Suppressor macrophage treated with lipopolysaccharide for 1 hour (primary cell): ENCODE data around the gene GDI2.
"Not testable (repeated sequence)": the region's sequence is repeated elsewhere in the genome, so short reads cannot be mapped to it uniquely, and the experiment has no call there.

ENCODE experiments used
- DNase-seq, 3 donors: peaks; one replicate each; pipeline ENCODE4 v3.0.0-alpha.2; 2020 to 2022

Gene GDI2

DNA sequence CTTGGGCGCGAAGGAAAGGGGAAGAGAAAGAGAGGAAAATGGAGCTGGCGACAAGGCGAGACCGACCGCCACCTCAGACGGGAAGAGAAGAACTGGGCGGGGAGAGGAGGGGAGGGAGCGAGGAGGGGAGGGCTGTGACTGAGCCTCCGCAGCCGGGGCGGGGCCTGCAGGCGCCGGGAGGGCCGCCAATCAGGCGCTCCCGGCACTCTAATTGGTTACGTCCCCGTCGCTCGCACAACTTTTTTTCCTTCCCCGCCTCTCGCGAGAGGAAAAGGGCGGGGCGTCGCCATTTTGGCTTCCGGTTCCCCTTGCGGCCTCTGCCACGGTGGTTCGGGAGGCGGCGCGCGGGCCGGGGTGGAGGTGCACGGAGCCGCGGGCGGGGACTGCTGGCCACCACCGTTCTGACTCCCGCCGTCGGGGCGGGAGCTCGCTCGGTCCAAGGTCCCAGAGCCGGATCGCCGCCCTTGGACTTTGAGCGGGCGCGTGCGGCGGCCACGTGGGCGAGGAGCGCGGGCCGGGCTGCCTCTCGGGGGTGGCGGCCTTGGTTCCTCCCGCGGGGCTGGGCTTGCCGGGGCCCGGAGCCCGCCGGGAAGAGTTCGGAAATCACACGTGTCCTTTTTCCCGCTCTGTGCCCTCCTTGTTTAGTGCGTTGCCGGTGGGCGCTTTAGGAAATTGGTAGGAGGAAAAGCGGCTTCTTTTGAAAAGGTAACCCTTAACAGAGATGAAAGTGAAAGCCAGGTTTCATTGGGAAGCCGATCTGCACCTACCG is at the start of gene GDI2:
GDI2 (minus strand) TSS at position 94 of the 769 bp plus-strand sequence. CDS start 176 bp downstream, outside the sequence.
- DNase-seq, result peak; percentile 99

DNA sequence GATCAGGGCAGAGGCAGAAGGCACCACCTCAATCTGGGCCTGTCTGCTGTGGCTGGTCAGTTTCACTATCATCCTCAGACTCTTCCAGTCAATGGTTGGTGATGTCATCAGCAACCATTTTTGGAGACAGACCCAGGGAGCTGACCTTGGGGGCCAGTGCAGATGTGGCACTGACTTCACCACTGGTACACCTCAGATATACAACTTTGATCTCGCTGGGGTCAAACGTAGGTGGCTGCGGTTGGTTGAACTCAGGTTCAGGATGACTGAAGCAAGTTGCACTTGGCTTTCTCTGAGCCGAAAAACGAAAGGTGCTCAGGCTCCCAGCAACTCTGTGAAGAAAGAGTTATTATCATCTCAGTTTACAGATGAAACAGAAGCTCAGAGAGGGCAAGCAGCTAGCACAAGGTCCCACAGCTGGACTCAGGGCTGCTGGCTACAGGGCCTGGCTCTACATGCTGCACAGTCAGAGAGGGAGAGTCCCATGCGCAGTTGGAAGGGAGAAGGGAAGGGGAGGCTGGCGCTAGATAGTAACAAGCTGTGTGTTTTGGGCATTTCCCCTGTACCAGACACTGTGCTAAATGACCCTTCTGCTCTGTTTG is 49.2 kb upstream of the GDI2 start:
- peak; percentile 48 to 77 (median 71) for DNase-seq

DNA sequence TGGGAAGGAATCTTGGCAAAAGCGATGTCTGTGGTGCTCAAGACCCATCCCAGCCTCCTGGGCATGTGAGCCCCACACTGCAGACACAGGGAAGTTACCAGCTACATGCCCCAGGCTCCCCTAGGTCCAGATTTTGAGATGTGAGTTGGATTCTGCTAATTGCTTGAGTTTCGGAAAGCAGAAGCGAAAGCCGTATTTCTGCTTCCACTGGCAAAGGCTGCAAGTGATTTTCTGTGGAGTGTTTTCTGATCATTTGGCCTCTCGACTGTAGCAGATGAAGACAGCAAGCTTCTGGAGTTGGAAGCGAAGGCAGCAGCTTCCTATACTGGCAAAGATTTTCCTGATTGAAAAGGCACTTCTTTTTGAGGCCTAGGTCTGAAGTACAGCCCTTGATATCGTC is 46.8 kb upstream of the GDI2 start:
- peak; percentile 27 to 45 (median 35) for DNase-seq

DNA sequence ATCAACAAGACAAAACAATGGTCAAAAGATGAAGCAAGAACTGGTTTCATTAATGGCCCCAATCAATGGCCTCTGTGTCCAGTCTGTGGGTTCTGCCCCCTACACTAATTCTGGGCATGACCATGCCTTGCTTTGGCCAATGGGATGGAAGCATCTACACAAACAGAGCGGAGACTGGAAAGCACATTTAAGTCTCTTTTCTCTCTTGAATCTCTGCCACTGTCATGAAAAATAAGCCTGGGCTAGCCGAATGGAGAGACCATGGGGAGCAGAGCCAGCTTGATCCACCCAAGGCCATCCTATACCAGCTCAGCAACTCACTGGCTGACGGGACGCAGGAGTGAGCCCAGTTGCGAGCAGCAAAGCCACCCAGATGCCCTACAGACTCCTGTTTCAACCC is 45.6 kb upstream of the GDI2 start:
- DNase-seq, result no peak

DNA sequence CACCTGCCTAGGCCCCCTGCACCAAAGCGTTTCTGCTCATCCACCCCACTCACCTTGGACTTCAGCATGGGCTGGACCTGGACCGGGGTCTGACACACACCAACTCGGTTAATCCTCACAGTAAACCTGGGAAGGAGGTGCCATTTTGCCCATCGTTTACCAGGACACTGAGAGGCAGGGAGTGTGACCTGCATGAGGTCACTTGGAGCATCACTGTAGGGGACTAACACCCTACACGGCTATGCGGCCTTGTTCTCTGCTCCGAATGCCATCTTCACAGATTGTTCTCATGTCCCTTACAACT is 43.4 kb upstream of the GDI2 start:
- no peak for DNase-seq

DNA sequence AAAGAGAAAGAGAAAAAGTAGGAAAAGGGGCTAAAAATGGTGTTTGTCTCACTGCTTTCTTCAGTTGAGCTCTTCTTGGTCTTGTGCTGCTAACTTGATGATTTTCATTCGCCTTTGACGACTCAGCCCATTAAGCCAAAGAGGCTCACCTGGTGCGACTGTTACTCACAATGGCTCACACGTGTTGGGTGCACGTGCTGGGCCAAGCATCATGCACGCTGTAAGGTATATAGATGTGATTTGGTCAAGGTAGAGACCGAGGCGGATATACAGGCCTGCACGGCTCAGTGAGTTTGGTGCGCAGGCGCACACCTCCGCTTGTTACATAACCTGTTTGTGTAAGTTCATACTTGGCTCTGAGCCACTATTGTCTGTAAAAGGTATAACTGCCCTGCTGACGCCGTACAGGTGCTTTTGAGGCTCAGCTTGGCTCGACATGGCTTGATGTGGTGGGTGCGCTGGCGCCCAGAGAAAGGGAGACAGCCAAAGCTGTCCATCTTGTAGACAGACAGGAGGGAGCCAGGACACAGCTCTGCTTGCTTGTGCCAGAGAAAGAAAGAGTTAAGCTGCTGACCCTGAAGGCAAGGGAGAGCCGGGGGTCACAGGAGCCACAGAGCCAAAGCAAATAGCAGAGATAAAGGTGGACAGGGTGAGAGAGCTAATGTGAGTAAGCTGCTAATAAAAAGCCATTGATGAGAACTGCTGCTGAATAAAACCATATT is 42.9 kb upstream of the GDI2 start:
- DNase-seq, result no peak

DNA sequence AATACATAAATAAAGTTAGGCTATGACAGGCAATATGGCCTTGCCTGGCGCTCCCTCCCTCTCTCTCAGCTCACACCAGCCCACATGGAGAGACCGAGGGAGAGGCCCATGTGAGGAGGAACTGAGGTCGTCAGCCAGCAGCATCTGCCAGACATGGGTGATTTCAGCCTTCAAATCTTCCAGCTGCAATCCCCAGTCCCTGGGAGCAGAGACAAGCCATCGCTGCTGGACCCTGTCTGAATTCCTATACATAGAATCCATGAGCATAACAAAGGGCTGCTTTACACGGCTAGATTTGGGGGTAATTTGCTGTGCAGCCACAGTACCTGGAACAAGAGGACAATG is 40.9 kb upstream of the GDI2 start:
- peak in 1 of 3 donors; percentile 43 for DNase-seq

DNA sequence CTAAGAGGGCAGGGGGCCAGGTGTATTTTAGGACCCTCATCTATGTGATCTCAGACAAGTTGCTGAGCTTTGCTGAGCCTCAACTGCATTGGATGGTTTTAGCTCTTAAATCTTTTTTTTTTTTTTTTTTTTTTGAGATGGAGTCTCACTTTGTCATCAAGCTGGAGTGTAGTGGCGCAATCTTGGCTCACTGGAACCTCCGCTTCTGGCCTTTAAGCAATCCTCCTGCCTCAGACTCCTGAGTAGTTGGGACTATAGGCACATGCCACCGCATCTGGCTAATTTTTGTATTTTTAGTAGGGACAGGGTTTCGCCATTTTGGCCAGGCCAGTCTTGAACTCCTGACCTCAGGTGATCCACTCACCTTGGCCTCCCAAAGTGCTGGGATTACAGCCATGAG is 33.4 kb upstream of the GDI2 start:
- DNase-seq, result peak; percentile 46 to 49 (median 47)

DNA sequence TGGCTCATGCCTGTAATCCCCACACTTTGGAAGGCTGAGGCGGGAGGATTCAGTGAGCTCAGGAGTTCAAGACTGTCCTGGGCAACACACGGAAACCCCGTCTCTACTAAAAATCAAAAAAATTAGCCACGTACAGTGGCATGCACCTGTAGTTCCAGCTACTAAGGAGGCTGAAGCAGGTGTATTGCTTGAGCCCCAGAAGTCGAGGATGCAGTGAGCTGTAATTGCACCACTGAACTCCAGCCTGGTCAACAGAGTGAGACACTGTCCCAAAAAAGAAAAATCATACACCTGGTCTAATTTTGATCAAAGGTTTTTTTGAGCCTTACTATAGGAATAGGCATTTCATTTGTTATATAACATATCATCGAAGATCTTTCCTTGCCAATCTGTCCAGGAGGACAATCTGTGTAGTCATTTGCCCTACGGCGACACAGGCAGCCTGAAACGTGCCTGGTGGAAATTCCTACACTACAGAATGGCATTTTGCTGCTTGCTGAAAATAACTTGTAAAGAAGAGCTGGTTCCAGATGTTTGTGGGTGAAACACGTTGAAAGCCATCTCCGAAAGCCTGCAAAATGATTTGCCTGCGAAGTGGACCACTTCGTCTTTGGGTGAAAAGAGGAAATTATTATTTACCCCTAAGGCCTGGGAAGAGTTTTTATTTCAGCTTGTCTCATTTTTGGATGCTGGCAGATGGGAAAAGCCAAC is 31.3 kb upstream of the GDI2 start:
- DNase-seq, result no peak

DNA sequence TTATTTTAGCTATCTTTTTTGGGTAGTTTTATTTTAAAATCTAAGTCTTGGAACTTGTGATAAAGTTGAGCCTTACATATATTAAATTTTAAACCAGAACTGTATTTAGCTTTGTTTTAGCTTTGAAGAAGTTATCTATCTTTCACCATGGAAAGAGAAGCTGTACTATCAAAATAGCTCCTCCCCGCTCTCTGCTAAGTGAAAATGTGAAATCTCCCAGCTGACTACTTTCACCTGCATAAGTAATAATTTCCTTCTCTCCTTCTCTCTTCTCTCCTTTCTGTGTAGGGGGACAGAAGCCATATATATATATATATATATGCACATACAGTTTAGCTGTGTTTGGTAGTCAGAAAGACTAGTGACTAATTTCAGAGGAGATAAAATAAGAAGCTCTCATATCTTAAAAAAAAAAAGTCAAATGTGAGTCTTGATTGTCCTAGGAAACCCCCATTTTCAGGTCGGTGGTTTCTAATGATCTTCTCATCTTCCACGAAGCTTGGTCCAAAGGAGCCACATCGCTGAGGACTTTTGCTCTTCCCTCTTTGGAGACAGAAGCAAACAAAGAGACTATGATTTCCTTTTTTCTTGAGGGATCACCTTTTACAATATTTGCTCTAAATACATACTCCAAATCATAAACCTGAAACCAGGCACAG is 30.6 kb upstream of the GDI2 start:
- DNase-seq, result no peak

DNA sequence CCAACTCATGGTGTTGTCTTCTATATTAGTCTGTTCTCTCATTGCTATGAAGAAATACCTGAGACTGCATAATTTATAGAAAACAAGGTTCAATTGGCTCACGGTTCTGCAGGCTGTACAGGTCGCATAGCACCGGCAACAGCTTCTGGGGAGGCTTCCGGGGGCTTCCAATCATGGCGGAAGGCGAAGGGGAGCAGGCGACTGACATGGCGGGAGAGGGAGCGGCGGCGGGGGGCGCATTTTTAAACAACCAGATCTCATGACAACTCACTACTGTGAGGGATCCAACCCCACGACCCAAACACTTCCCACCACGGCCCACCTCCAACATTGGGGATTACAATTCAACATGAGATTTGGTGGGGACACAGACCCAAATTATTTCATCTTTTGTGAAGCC is 28.7 kb upstream of the GDI2 start:
- DNase-seq, result no peak

DNA sequence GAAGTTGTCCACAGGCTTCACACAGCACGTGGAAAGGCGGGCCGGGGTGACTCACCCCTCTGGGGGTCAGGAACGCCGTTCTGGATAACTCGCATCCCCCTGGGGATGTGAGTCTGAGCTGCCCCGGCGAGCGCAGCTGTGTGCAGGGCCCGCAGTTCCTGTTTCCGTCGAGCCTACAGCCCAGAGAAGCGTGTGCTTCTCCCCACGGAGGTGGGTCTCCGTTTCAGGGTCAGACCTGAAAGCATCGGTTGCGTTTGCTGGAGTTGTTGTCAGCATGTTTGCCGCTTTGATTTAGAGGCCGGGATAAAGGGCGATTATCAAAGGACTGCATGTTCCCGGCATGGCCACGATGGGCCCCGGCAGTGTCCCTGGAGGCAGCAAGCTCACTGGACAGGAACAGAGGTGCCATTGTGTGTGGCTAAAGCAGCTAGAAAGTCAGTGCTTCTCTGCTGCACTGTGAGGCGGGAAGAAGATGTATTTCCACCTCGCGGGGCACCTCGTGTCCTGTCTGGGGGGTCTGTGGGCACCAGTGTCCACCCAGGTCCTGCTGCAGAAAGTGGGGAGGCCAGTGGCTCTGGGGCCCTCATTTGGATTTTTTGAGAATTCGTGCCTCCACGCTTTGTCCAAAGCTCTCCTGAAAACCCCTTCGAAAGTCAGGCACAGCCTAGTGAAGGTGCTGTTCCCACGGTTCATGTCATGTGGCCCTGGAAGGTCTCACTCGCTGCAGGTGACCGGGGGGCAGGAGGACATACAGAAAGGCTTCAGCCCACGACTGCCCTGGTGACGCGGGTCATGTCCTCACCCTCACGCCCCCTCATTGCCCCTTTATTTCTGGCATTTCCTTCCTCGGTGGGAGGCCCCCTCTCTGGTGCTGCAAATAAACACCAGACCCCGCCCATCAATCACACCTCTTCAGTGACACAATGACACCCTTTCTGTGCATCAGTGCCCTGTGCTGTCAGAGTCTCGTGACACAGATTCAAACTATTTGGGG is 27.4 kb upstream of the GDI2 start:
- DNase-seq, result peak; percentile 29 to 57 (median 47)

DNA sequence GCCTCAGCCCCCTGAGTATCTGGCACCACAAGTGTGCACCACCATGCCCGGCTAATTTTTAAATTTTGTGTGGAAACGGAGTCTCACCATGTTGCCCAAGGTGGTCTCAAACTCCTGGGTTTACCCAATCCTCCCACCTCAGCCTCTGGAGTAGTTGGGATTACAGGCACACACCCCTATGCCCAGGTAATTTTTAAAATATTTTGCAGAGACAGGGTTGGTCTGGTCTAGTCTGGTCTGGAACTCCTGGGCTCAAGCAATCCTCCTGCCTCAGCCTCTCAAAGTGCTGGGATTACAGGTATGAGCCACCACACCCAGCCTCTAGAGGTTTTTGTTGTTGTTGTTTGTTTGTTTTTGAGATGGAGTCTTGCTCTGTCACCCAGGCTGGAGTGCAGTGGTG is 22.9 kb upstream of the GDI2 start:
- not testable (repeated sequence) for DNase-seq

DNA sequence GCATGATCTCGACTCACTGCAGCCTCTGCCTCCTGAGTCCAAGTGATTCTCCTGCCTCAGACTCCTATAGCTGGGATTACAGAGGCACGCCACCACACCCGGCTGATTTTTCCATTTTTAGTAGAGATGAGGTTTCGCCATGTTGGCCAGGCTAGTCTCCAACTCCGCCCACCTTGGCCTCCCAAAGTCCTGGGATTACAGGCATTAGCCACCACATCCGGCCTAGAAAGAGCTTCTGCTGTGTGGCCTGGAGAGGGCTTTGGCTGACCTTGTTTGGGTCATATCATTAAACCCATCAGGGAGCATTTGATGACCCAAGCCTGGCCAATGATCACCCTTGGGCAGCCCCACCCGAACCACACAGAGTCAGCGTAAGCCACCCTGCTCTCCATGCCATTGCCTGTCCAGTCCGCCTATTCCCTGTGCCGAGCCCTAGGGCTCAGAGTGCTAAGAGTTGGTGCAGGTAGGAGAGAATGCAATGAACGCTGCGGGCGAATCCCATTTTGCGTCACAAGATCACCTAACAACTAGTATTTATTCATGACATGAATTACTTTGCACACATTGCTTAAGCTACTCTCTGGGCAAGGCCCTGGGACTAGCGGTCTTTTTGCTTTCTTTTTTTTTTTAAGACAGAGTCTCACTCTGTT is 22.3 kb upstream of the GDI2 start:
- no peak for DNase-seq

DNA sequence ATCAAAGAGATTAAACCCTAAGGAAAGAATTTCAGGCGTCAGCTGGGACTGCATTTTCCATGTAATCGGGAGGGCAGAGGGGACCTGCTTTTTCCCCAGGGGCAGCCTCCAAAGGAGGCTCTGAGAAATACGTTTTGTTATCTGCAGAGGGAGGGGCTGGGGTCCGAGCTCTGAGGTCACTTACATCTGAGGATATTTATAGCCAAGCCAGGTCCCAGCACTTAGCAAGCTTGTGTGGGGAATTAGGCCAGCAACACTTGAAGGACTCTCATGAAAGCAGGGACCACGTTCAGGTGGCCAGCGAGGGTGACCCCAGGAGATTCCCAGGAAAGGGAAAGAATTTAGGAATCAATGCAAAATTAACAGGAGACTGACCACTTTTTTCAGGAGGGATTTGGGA is 20.6 kb upstream of the GDI2 start:
- no peak for DNase-seq

DNA sequence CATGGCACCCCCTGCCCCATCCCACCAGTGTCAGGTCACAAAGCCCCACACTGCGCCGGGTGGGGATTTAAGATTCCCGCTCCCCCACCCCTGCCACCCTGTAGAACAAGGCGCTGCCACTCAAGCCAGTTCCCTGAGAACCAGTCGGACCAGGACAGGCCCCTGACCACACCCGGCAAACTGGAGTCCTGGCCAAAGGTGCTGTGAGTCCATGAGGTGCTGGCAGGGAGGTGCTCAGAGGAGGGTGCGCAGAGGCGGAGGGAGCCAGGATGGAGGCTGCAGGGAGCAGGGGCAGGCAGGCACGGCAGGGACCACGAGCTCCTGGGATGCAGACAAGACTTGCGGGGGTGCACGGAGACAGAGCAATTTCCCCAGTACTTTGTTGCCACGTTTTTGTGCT is 19.7 kb upstream of the GDI2 start:
- no peak for DNase-seq

DNA sequence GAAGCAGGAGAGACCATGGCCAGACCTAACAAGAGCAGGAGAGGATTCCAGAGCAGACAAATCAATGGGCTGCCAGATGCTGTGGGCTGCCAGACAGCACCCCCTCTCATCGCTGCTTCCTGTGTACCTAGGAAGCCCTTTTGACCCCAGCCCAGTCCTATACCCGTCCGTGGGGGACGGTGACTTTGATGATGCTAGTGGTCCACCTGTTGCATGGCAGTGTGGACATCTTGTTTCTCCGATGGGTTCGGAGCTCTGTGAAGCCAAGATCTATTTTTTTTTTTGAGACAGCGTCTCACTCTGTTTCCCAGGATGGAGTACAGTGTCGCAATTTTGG is 18.2 kb upstream of the GDI2 start:
- no peak for DNase-seq

DNA sequence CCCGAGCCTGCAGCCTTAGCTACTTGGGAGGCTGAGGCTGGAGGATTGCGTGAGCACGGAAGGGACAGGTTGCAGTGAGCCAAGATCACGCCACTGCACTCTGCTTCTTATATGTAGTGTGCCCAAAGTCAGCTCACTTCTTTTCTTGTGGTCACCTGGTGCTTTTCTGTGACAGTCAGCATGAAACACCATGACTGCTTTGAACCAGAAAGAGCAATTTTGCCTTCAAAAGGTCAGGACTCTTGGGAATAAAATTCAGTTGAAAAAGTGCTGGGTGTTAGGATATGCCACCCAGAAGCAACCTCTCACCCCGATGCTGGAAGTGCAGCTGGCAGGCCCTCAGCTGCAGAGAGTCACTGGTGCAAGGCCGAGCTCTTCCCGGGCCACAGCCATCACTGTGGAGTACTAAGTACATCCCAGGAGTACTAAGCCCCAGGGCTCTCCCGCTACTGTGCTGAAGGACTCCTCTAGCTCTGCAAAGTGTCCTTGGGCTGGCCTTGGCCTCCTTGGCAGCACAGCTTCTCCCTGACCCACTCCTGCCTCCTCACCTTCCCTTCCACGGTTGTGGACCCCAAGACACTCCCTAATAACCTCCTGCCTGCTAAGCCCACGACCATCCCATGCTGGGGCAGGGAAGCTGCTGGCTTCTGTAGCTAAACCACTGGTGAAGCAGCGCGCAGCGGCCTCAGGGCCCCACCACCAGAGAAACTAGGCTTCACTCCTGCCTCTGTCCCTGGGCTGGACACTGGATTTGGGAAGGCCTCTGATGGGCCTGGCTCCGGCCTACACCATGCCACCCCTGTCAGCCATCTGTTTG is 17.6 kb upstream of the GDI2 start:
- DNase-seq, result no peak

DNA sequence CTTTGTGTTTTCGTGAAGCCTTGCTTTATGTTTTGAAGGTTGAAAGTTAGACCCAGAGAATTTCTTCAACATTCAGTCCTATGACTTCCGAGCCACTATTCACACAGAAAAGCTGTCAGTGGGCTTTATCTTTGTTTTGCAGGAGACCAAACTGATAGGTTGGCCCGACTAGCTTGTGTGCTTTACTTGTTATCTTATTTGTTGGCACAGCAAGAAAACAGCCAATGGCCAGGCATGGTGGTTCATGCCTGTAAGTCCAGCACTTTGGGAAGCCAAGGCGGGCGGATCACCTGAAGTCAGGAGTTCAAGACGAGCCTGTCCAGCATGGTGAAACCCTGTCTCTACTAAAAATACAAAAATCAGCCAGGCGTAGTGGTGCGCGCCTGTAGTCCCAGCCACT is 16.0 kb upstream of the GDI2 start:
- no peak for DNase-seq

DNA sequence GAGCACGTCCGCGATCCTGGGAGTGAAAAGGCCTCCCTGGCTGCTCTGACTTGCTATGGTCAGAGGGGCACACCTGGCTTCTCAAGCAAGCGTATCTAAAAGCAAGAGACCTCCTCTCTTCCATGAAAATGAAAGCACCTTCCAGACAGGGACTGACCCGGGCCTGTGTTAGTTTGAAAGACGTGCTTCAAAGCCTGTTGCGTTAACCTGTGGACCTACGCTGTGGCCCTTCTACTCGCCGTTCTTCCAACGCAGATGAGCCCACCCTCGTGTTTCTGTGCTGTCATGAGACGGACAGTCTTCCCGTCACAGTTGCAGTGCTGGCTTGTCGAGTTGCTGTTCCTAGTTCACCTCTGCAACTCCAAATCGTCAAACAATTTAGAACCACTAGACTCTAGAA is 15.5 kb upstream of the GDI2 start:
- no peak for DNase-seq

DNA sequence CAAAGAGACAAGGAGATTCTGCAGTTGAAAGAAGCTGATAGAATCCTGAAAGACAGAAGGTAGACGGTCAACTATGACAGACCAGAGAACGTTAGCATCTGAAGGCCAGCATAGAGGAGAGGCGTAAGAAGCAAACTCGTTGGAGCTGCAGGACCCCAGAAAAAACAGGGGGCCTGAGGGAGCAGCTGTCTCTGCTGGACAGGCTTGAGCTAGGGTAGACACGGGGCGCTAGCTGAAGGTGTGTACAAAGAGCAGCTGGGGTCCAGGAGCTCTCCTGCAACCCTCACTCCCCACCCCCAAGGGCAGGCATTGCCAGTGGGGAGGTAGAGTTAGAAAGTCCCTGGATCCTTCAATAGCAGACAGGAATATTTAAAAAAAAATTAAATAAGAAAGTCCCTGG is 14.6 kb upstream of the GDI2 start:
- DNase-seq, result no peak
